Measurements from ENCODE around the gene ESPL1. TPM values are rescaled to one million over a fixed set of nuclear protein-coding genes. Genes with fewer than 3 reads are reported as not detected.

ESPL1 gene
- polyA plus RNA-seq, 2 of the 4 experiments (the other 2 are of a cell fraction): 10.0 to 16.5 TPM

- TF ChIP-seq ATOH8 (CRISPR knock-in tag; IDR thresholded peaks at IDR 0.05; ENCODE audit: low read depth): no peak
- TF ChIP-seq ESRRA (IDR thresholded peaks at IDR 0.05; ENCODE audit: borderline replicate concordance, low read length): no peak
- no peak for TF ChIP-seq ZC3H11A (IDR thresholded peaks at IDR 0.05)
- no peak for TF ChIP-seq JUNB (IDR thresholded peaks at IDR 0.05)
- no peak for TF ChIP-seq CEBPB (IDR thresholded peaks at IDR 0.05)
Observed at GRCh38 chr12:53340398-53340797, 72.3 kb downstream of the ESPL1 start (continued).

Other genes starting within 250 kb of the ESPL1 start
- gene TNS2, start 218.2 kb upstream of the ESPL1 start, polyA plus RNA-seq (2011; rRNA removed): 11.5 and 12.4 TPM in 2 replicates
- gene TNS2, start 218.2 kb upstream of the ESPL1 start, polyA plus RNA-seq (2017; fragmentation: RNase III; extraction: RNeasy Plus Mini Kit Qiagen cat#74134 plus additional on column Dnase treatment): 13.5 to 15.8 TPM (median 15.3 TPM) in 3 replicates
- 26.8 and 28.1 TPM in 2 replicates for gene SPRYD3, start 188.9 kb upstream of the ESPL1 start, polyA plus RNA-seq (2011; rRNA removed)
- gene SPRYD3, start 188.9 kb upstream of the ESPL1 start, polyA plus RNA-seq (2017; fragmentation: RNase III; extraction: RNeasy Plus Mini Kit Qiagen cat#74134 plus additional on column Dnase treatment): 16.1 to 18.6 TPM (median 17.3 TPM) in 3 replicates
- gene IGFBP6, start 170.6 kb upstream of the ESPL1 start, polyA plus RNA-seq (2011; rRNA removed): 49.1 and 64.5 TPM in 2 replicates
- 128 to 155 TPM (median 128 TPM) in 3 replicates for gene IGFBP6, start 170.6 kb upstream of the ESPL1 start, polyA plus RNA-seq (2017; fragmentation: RNase III; extraction: RNeasy Plus Mini Kit Qiagen cat#74134 plus additional on column Dnase treatment)
- gene SOAT2, start 164.8 kb upstream of the ESPL1 start, polyA plus RNA-seq (2011; rRNA removed): 0.12 and 0.14 TPM in 2 replicates
- 0.09 to 0.21 TPM (median 0.16 TPM) in 3 replicates for gene SOAT2, start 164.8 kb upstream of the ESPL1 start, polyA plus RNA-seq (2017; fragmentation: RNase III; extraction: RNeasy Plus Mini Kit Qiagen cat#74134 plus additional on column Dnase treatment)
- 28.8 and 32.9 TPM in 2 replicates for gene ZNF740, start 87.6 kb upstream of the ESPL1 start, polyA plus RNA-seq (2011; rRNA removed)
- gene ZNF740, start 87.6 kb upstream of the ESPL1 start, polyA plus RNA-seq (2017; fragmentation: RNase III; extraction: RNeasy Plus Mini Kit Qiagen cat#74134 plus additional on column Dnase treatment): 12.1 to 15.6 TPM (median 15.1 TPM) in 3 replicates
- gene CSAD, start 87.4 kb upstream of the ESPL1 start, polyA plus RNA-seq (2011; rRNA removed): 16.5 and 19.2 TPM in 2 replicates
- gene CSAD, start 87.4 kb upstream of the ESPL1 start, polyA plus RNA-seq (2017; fragmentation: RNase III; extraction: RNeasy Plus Mini Kit Qiagen cat#74134 plus additional on column Dnase treatment): 14.0 to 16.4 TPM (median 14.5 TPM) in 3 replicates
- gene ITGB7, start 61.0 kb upstream of the ESPL1 start, polyA plus RNA-seq (2011; rRNA removed): 0.56 and 0.71 TPM in 2 replicates
- 0.54 to 0.66 TPM (median 0.64 TPM) in 3 replicates for gene ITGB7, start 61.0 kb upstream of the ESPL1 start, polyA plus RNA-seq (2017; fragmentation: RNase III; extraction: RNeasy Plus Mini Kit Qiagen cat#74134 plus additional on column Dnase treatment)
- 15.6 and 19.0 TPM in 2 replicates for gene RARG, start 36.1 kb upstream of the ESPL1 start, polyA plus RNA-seq (2011; rRNA removed)
- 16.4 to 17.7 TPM (median 17.2 TPM) in 3 replicates for gene RARG, start 36.1 kb upstream of the ESPL1 start, polyA plus RNA-seq (2017; fragmentation: RNase III; extraction: RNeasy Plus Mini Kit Qiagen cat#74134 plus additional on column Dnase treatment)
- gene PFDN5, start 27.2 kb downstream of the ESPL1 start, polyA plus RNA-seq (2011; rRNA removed): 729 and 848 TPM in 2 replicates
- 685 to 736 TPM (median 704 TPM) in 3 replicates for gene PFDN5, start 27.2 kb downstream of the ESPL1 start, polyA plus RNA-seq (2017; fragmentation: RNase III; extraction: RNeasy Plus Mini Kit Qiagen cat#74134 plus additional on column Dnase treatment)
- gene MYG1, start 31.4 kb downstream of the ESPL1 start, polyA plus RNA-seq (2011; rRNA removed): 75.2 and 80.9 TPM in 2 replicates
- gene MYG1, start 31.4 kb downstream of the ESPL1 start, polyA plus RNA-seq (2017; fragmentation: RNase III; extraction: RNeasy Plus Mini Kit Qiagen cat#74134 plus additional on column Dnase treatment): 55.9 to 60.9 TPM (median 58.9 TPM) in 3 replicates
- gene AAAS, start 53.3 kb downstream of the ESPL1 start, polyA plus RNA-seq (2011; rRNA removed): 82.6 and 104 TPM in 2 replicates
- 61.5 to 64.9 TPM (median 64.1 TPM) in 3 replicates for gene AAAS, start 53.3 kb downstream of the ESPL1 start, polyA plus RNA-seq (2017; fragmentation: RNase III; extraction: RNeasy Plus Mini Kit Qiagen cat#74134 plus additional on column Dnase treatment)
- gene SP7, start 68.1 kb downstream of the ESPL1 start, polyA plus RNA-seq (2011; rRNA removed): 0.05 TPM in 1 of 2 replicates, not detected in the other
- 0.03 to 0.06 TPM in 2 of 3 replicates, not detected in the other for gene SP7, start 68.1 kb downstream of the ESPL1 start, polyA plus RNA-seq (2017; fragmentation: RNase III; extraction: RNeasy Plus Mini Kit Qiagen cat#74134 plus additional on column Dnase treatment)
- gene SP1, start 111.9 kb downstream of the ESPL1 start, polyA plus RNA-seq (2011; rRNA removed): 53.2 and 56.6 TPM in 2 replicates
- 24.0 to 24.5 TPM (median 24.2 TPM) in 3 replicates for gene SP1, start 111.9 kb downstream of the ESPL1 start, polyA plus RNA-seq (2017; fragmentation: RNase III; extraction: RNeasy Plus Mini Kit Qiagen cat#74134 plus additional on column Dnase treatment)
- gene AMHR2, start 155.6 kb downstream of the ESPL1 start, polyA plus RNA-seq (2011; rRNA removed): 0.12 and 0.16 TPM in 2 replicates
- gene AMHR2, start 155.6 kb downstream of the ESPL1 start, polyA plus RNA-seq (2017; fragmentation: RNase III; extraction: RNeasy Plus Mini Kit Qiagen cat#74134 plus additional on column Dnase treatment): 0.13 to 0.22 TPM (median 0.18 TPM) in 3 replicates
- 203 and 257 TPM in 2 replicates for gene PRR13, start 173.4 kb downstream of the ESPL1 start, polyA plus RNA-seq (2011; rRNA removed)
- gene PRR13, start 173.4 kb downstream of the ESPL1 start, polyA plus RNA-seq (2017; fragmentation: RNase III; extraction: RNeasy Plus Mini Kit Qiagen cat#74134 plus additional on column Dnase treatment): 210 to 248 TPM (median 221 TPM) in 3 replicates
- gene PCBP2, start 183.8 kb downstream of the ESPL1 start, polyA plus RNA-seq (2011; rRNA removed): 367 and 604 TPM in 2 replicates
- gene PCBP2, start 183.8 kb downstream of the ESPL1 start, polyA plus RNA-seq (2017; fragmentation: RNase III; extraction: RNeasy Plus Mini Kit Qiagen cat#74134 plus additional on column Dnase treatment): 546 to 553 TPM (median 551 TPM) in 3 replicates
- 21.9 and 30.6 TPM in 2 replicates for gene MAP3K12, start 231.2 kb downstream of the ESPL1 start, polyA plus RNA-seq (2011; rRNA removed)
- 14.0 to 18.7 TPM (median 16.1 TPM) in 3 replicates for gene MAP3K12, start 231.2 kb downstream of the ESPL1 start, polyA plus RNA-seq (2017; fragmentation: RNase III; extraction: RNeasy Plus Mini Kit Qiagen cat#74134 plus additional on column Dnase treatment)
- gene TARBP2, start 233.0 kb downstream of the ESPL1 start, polyA plus RNA-seq (2011; rRNA removed): 41.5 and 51.2 TPM in 2 replicates
- 43.7 to 50.4 TPM (median 49.9 TPM) in 3 replicates for gene TARBP2, start 233.0 kb downstream of the ESPL1 start, polyA plus RNA-seq (2017; fragmentation: RNase III; extraction: RNeasy Plus Mini Kit Qiagen cat#74134 plus additional on column Dnase treatment)
- gene NPFF, start 239.2 kb downstream of the ESPL1 start, polyA plus RNA-seq (2011; rRNA removed): 0.17 TPM in 1 of 2 replicates, not detected in the other
- not detected in 3 replicates for gene NPFF, start 239.2 kb downstream of the ESPL1 start, polyA plus RNA-seq (2017; fragmentation: RNase III; extraction: RNeasy Plus Mini Kit Qiagen cat#74134 plus additional on column Dnase treatment)